SK-N-MC (cell line): ENCODE results near the gene TDO2.

ENCODE experiments used
- EZH2 ChIP-seq: fragments of 200-600 bp; sonication (generic); IDR thresholded peaks from one replicate; pipeline ENCODE4 v1.6.1; 2017; ENCODE audit warnings: antibody characterized with exemption
- FOXP2 ChIP-seq: optimal IDR thresholded peaks from 2 replicates; pipeline ENCODE3; 2011; ENCODE audit warnings: mild to moderate bottlenecking, moderate library complexity; ENCODE audit not compliant: insufficient read depth; ENCODE audit errors: extremely low read length, control extremely low read depth
- POLR2AphosphoS5 ChIP-seq: IDR thresholded peaks from 2 replicates; pipeline ENCODE4 v1.6.1; 2012; ENCODE audit warnings: mild to moderate bottlenecking, low read depth, low read length, borderline replicate concordance

DNA sequence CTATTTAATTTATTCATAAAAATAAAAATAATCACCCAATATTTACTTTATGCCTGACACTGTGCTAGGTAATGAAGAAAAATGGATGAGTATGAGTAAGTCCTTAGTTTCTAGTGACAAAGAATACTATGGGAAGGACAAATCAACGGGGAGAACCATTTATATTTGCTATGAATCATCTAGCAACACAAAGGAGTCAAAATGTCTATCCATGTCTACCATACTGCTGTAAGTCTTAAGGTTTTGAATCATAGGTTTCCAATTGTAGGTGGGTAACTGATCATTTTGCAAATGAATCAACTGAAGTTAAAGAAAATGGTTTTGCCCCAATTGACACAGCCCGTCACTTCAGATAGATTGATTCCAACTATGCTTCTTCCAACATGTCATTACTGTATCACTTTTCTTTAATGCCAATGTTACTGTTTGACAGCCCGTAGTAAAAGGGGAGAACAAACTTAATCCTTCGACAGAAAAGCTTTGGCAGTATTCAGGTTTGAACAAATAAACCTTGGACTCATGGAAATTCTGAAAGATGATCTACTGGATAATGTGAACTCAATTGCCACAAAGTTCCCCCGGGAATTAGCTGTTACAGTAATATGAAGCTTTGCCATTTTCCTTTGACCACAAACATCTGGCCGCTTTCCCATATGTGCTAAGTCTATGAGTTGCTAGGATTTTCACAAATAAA is 3.2 kb downstream of the TDO2 start:
- TF ChIP-seq EZH2 = no peak
- TF ChIP-seq POLR2AphosphoS5 = no peak; the same call in 1 of the 2 replicates
- peak; percentile 31 for TF ChIP-seq FOXP2
